Endothelial cell (in vitro differentiated cells): ENCODE results near the gene PARD3. TPM values are rescaled to one million over a fixed set of nuclear protein-coding genes. Genes with fewer than 3 reads are reported as not detected.
"Not testable (repeated sequence)": the region's sequence is repeated elsewhere in the genome, so short reads cannot be mapped to it uniquely, and the experiment has no call there.

Experiments
- DNase-seq: peaks from one replicate; pipeline ENCODE4 v3.0.0; 2021; ENCODE audit warnings: low spot score
- H3K27ac Mint-ChIP-seq: one replicate; pipeline ENCODE4 v1.8.0; 2021; ENCODE audit warnings: mixed read lengths, inconsistent platforms; ENCODE audit not compliant: unreplicated experiment
- H3K27me3 Mint-ChIP-seq: one replicate; pipeline ENCODE4 v1.8.0; 2021; ENCODE audit warnings: mild to moderate bottlenecking, moderate library complexity, mixed read lengths, inconsistent platforms; ENCODE audit not compliant: unreplicated experiment
- H3K36me3 Mint-ChIP-seq: one replicate; pipeline ENCODE4 v1.8.0; 2021; ENCODE audit warnings: mild to moderate bottlenecking, low read depth, mixed read lengths, inconsistent platforms; ENCODE audit not compliant: unreplicated experiment
- H3K4me1 Mint-ChIP-seq: one replicate; pipeline ENCODE4 v1.8.0; 2021; ENCODE audit warnings: mild to moderate bottlenecking, mixed read lengths, inconsistent platforms; ENCODE audit not compliant: unreplicated experiment
- H3K4me3 Mint-ChIP-seq: one replicate; pipeline ENCODE4 v1.8.0; 2021; ENCODE audit warnings: mild to moderate bottlenecking, mixed read lengths, inconsistent platforms; ENCODE audit not compliant: unreplicated experiment
- H3K9me3 Mint-ChIP-seq: one replicate; pipeline ENCODE4 v1.8.0; 2021; ENCODE audit warnings: mixed read lengths, inconsistent platforms; ENCODE audit not compliant: unreplicated experiment
- CTCF ChIP-seq: fragments of 200-600 bp; sonication (generic); IDR thresholded peaks from one replicate; pipeline ENCODE4 v1.5.0; 2021; ENCODE audit warnings: antibody characterized with exemption; ENCODE audit not compliant: unreplicated experiment
- total RNA-seq: library from RNA; stranded (reverse); fragmentation: NEBNext Ultra II Directional; extraction: Animal tissue kit (Norgen Biotek cat#: 25700); gene quantifications from one replicate; pipeline ENCODE4 v1.2.1, GENCODE V29; 2021; ENCODE audit not compliant: unreplicated experiment

Gene PARD3
- total RNA-seq, 1 donor from 2014 or later = 35.2 TPM

GRCh38 chr10:34358729-34359434 is 456.2 kb downstream of the PARD3 start:
- Mint-ChIP-seq H3K4me3 (no peak overlapping the region), H3K27me3 (peaks cover 4% of the 10 kb centered on the region), H3K4me1 (no peaks in the 10 kb centered on the region), H3K9me3 (no peaks in the 10 kb centered on the region), H3K36me3 (peaks cover 10% of the 10 kb centered on the region), H3K27ac (no peak overlapping the region)
- no peak for TF ChIP-seq CTCF
- no peak for DNase-seq

- no peak for TF ChIP-seq CTCF
- H3K27me3 Mint-ChIP-seq = peaks cover 4% of the 10 kb centered on the region
- peaks cover 11% of the 10 kb centered on the region for H3K36me3 Mint-ChIP-seq
- no peak overlapping the region for H3K27ac Mint-ChIP-seq
- H3K9me3 Mint-ChIP-seq = no peaks in the 10 kb centered on the region
- H3K4me3 Mint-ChIP-seq = no peak overlapping the region
- H3K4me1 Mint-ChIP-seq = no peaks in the 10 kb centered on the region
- DNase-seq = no peak
Observed at GRCh38 chr10:34356463-34356862, 458.6 kb downstream of the PARD3 start.

DNA sequence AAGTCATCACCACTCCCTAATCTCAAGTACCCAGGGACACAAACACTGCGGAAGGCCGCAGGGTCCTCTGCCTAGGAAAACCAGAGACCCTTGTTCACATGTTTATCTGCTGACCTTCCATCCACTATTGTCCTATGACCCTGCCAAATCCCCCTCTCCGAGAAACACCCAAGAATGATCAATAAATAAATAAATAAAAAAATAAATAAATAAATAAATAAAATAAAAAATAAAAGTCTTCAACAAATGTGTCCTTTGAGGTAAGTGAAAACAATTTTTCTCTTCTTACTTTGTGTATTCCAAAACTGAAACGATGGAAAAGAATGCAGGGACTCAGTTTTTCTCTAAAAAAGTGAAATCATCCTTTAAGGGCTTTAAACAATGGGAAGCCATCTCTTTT is 461.6 kb downstream of the PARD3 start:
- H3K4me3 Mint-ChIP-seq, H3K9me3 Mint-ChIP-seq, H3K27me3 Mint-ChIP-seq, DNase-seq, H3K4me1 Mint-ChIP-seq, H3K27ac Mint-ChIP-seq: not testable (repeated sequence)
- peaks cover 15% of the 10 kb centered on the region for H3K36me3 Mint-ChIP-seq

- not testable (repeated sequence) for DNase-seq, H3K9me3 Mint-ChIP-seq, H3K27me3 Mint-ChIP-seq, H3K27ac Mint-ChIP-seq, H3K4me3 Mint-ChIP-seq, H3K4me1 Mint-ChIP-seq
- peaks cover 10% of the 10 kb centered on the region for H3K36me3 Mint-ChIP-seq
Observed at GRCh38 chr10:34352599-34353204, 462.4 kb downstream of the PARD3 start.

GRCh38 chr10:34351161-34351560 is 463.9 kb downstream of the PARD3 start:
- peaks cover 10% of the 10 kb centered on the region for H3K36me3 Mint-ChIP-seq
- H3K9me3 Mint-ChIP-seq = no peaks in the 10 kb centered on the region
- DNase-seq = no peak
- H3K27ac Mint-ChIP-seq = no peak overlapping the region
- peaks cover 4% of the 10 kb centered on the region for H3K27me3 Mint-ChIP-seq
- no peak for TF ChIP-seq CTCF
- no peaks in the 10 kb centered on the region for H3K4me1 Mint-ChIP-seq
- no peak overlapping the region for H3K4me3 Mint-ChIP-seq

- Mint-ChIP-seq H3K4me3 (no peak overlapping the region), H3K4me1 (peaks cover 7% of the 10 kb centered on the region), H3K27me3 (no peaks in the 10 kb centered on the region), H3K36me3 (peaks cover 4% of the 10 kb centered on the region), H3K27ac (no peak overlapping the region), H3K9me3 (no peaks in the 10 kb centered on the region)
- no peak for DNase-seq
- TF ChIP-seq CTCF = no peak
Observed at GRCh38 chr10:34348917-34349485, 466.1 kb downstream of the PARD3 start.
